Measurements from ENCODE around the gene ZNF408.
"Not testable (repeated sequence)": the region's sequence is repeated elsewhere in the genome, so short reads cannot be mapped to it uniquely, and the experiment has no call there.

ZNF408 gene

DNA sequence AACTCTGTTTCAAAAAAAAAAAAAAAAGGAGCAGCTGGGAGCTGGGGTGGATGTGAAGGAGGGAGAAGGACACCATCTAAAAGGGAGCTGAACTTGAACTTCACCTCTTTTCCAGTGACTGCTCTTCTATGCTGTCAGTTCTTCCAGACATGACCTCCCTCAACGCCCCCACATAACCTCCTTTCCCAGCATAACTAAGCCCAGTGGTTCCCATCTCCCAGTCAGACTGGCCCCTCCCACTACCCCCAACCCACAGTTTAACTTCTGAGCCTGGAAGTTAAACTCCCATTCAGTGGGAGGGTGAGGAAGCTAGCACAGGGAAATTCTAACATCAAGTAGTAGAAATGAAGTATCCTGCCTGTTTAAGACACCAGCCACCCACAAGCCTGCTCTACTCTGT lies 2.2 kb upstream of the ZNF408 start:
- no peak for DNase-seq

- DNase-seq, result no peak
Measured at GRCh38 chr11:46701078-46701654, 335 bp downstream of the ZNF408 start.

DNA sequence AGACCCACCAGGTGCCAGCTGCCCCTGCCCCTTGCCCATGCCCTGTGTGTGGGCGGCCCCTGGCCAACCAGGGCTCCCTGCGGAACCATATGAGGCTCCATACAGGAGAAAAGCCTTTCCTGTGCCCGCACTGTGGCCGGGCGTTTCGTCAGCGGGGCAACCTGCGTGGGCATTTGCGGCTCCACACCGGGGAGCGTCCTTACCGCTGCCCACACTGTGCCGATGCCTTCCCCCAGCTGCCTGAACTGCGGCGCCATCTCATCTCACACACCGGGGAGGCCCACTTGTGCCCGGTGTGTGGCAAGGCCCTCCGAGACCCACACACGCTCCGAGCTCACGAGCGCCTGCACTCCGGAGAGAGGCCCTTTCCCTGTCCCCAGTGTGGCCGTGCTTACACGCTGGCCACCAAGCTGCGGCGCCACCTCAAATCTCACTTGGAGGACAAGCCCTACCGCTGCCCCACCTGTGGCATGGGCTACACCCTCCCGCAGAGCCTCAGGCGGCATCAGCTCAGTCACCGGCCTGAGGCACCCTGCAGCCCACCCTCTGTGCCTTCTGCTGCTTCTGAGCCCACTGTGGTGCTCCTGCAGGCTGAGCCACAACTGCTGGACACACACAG lies 4.3 kb downstream of the ZNF408 start:
- DNase-seq, result no peak

DNA sequence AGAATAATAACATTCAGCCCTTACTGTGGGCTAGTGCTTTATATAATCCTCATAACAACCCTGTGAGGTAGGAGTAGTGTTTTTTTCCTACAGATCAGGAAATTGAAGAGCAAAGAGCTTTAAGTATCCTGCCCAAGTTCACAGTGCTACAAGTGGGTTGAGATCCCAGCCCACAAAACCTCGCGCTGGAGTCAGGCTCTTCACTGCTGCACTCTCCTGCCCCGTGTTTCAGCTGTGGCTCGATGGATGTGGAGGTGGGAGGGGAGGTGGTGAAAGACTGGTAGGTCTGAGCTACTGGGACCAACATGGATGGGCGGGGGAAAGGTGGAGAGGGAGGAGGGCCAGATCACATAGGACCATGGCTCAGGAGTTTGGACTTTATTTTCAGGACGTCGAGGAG lies 6.1 kb downstream of the ZNF408 start:
- no peak for DNase-seq

GRCh38 chr11:46709351-46709750 lies 8.5 kb downstream of the ZNF408 start:
- not testable (repeated sequence) for DNase-seq

- DNase-seq, result no peak
Measured at GRCh38 chr11:46710821-46711269, 10.0 kb downstream of the ZNF408 start.

DNA sequence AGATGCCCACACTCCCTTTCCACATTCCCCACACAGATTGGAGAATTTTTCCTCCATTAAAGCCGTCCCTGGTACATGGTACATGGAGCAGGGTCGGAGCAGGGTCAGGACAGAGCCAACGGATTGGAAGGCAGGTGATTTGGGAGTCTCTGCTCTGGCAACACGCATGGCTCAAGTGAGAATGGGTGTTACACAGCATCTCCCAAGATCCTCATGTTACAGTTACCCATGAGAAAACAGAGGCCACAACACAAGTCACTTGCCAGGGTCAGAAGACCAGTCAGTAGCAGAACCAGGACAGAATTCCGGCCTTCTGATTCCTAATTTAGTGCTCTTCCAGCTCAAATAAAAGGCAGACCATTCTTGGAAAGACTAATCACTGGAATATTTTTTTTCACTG lies 10.5 kb downstream of the ZNF408 start:
- DNase-seq, result no peak

GRCh38 chr11:46712874-46713576 lies 12.2 kb downstream of the ZNF408 start:
- DNase-seq, result no peak

DNA sequence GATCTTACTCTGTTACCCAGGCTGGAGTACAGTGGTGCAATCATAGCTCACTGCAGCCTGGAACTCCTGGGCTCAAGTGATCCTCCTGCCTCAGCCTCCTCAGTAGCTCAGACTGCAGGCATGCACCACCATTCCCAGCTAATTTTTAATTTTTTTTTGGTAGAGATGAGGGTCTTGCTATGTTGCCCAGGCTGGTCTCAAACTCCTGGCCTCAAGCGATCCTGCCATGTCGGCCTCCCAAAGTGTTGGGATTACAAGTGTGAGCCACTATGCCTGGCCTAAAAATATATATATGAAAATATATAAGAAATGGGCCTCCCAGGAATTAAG lies 17.0 kb downstream of the ZNF408 start:
- DNase-seq, result not testable (repeated sequence)

DNA sequence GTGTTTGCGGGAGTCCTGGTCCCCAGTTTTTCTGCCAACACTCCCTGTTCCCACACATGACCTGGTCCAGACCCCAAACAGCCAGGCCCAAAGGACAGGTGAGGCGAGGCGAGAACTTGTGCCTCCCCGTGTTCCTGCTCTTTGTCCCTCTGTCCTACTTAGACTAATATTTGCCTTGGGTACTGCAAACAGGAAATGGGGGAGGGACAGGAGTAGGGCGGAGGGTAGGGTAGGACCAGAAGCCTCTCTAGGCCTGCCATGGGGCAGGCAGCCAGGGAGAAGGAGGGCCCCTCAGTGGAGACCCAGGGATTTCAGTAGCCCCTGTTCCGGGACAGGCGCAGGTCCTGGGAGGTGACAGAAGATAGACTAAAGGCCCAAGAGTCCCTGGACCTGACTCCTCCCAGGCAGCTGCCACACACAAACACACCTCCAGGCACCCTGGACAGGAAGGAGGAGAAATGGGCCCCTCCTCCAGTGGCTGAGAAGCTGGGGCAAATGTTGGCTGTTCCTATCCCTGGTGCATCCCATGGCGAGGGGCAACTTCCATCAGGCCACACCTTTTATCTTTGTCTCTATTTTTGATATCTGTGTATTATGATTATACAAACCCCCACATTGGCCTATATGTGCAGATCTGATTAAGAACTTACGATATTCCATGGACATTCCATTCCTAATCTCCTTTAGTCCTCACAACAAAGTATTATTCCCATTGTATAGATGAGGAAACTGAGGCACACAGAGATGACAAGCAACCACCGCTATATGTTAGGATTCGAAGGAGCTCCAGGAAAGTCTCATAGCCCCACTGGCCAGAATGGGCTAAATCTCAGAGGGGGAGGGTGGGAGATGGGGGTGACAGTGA lies 17.6 kb downstream of the ZNF408 start:
- DNase-seq, result no peak

DNA sequence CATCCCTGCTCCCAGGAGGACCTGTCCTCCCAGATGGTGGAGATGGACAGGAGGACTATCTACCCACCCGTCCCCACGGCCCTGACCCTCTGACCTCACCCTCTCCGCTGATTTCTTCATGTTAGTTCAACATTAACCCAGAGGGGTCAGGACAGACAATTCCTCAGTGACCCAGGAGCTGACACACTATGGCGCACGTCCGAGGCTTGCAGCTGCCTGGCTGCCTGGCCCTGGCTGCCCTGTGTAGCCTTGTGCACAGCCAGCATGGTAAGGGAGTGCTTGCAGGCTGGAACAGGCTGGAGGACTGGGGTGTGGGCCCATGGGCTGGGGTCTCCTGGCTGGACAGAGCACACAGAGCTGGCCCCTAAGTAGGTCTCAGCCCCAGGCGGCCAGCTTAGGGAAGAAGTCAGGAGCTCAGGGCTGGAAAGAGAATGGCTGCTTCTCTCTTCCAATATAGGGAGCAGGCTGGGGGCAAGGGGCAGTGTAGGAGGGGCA lies 18.3 kb downstream of the ZNF408 start, which contains the start of gene F2:
Gene F2, plus strand, starts transcription at position 166 of the 495 bp plus-strand sequence. Its CDS starts 23 bp downstream, at position 189.
- DNase-seq, result no peak

GRCh38 chr11:46719543-46720218 lies 18.9 kb downstream of the ZNF408 start:
- no peak for DNase-seq

- DNase-seq, result no peak
Measured at GRCh38 chr11:46721286-46721685, 20.5 kb downstream of the ZNF408 start.

- DNase-seq, result no peak
Measured at GRCh38 chr11:46722566-46723358, 21.9 kb downstream of the ZNF408 start.

DNA sequence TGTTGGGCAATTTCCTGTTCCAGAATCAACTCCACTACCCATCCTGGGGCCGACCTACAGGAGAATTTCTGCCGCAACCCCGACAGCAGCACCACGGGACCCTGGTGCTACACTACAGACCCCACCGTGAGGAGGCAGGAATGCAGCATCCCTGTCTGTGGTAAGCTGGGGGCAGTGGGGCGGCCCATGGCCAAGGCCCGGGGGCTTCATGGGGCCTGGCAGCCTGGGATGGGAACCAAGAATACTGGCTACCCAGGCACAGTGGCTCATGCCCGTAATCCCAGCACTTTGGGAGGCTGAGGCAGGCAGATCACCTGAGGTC lies 22.5 kb downstream of the ZNF408 start:
- DNase-seq, result no peak

DNA sequence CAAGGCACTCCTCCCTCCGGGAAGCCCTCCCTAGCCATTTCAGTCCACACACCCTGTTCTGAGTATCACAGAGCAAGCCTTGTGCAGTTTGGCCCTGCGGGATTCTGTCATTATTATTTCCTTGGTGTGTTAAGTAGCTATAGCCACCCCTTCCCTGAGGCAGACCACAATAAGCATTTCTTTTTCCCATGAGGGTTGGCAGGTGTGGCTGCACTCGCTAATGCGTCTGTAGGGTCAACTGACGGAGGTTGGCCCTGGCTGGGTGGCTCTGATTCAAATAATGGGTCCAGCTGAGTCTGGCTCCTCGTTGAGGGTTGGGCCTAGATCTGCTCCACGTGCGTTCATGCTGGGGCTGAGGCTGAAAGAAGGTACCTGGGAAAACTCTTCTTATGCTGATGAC lies 23.3 kb downstream of the ZNF408 start:
- no peak for DNase-seq

- DNase-seq, result no peak
Measured at GRCh38 chr11:46725338-46726205, 24.7 kb downstream of the ZNF408 start.

GRCh38 chr11:46726206-46726862 lies 25.5 kb downstream of the ZNF408 start:
- no peak for DNase-seq

DNA sequence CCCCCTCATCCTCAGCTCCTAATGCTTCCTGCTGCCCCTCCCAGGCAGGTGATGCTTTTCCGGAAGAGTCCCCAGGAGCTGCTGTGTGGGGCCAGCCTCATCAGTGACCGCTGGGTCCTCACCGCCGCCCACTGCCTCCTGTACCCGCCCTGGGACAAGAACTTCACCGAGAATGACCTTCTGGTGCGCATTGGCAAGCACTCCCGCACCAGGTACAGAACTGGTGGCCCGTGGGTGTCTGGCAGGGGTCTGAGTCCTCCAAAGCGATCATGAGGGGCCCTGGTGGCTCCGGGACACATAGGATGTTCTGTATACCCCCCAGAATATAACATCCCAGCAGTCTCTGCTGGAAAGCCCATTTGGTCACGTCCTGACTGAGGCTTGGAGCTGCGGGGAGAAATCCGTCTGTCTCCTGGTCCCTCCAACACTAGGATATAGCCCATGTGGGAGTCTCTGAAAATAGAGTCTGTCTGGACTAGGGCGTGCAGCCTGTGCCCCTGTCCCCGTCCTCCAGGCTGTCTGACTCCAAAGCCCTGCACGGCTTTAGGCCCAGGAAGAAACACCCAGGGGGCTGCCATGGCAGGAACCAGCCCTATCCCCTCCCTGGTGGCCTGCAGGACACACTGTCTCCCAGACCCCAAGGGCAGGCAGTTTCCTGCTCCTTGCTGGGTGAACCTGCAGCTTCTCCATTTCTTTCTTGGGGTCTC lies 27.3 kb downstream of the ZNF408 start:
- DNase-seq, result no peak

DNA sequence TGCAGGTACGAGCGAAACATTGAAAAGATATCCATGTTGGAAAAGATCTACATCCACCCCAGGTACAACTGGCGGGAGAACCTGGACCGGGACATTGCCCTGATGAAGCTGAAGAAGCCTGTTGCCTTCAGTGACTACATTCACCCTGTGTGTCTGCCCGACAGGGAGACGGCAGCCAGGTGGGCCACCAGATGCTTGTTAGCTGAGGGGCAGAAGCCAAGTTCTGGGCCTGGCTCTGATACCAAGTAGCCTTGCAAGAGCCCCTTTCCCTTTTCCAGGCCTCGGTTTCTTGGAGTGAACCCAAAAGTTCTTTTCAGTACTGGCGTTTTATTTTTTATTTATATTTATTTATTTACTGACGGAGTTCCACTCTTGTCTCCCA lies 27.8 kb downstream of the ZNF408 start:
- DNase-seq, result no peak
